Measurements from ENCODE around the gene SEC23A.
"Not testable (repeated sequence)": the region's sequence is repeated elsewhere in the genome, so short reads cannot be mapped to it uniquely, and the experiment has no call there.

The SEC23A gene

GRCh38 chr14:39107591-39107996 is 4.6 kb upstream of the SEC23A start:
- no peak overlapping the region for H3K27ac Mint-ChIP-seq
- H3K4me1 Mint-ChIP-seq, result peaks cover 33% of the 10 kb centered on the region
- H3K9me3 Mint-ChIP-seq, result no peaks in the 10 kb centered on the region
- no peak overlapping the region for H3K4me3 Mint-ChIP-seq
- CTCF ChIA-PET, result interaction anchor here (0.7 kb wide), 1 partner anchor 261 kb away, joined by 4 read pairs; no protein-coding TSS in a partner anchor
- peaks cover 6% of the 10 kb centered on the region for H3K27me3 Mint-ChIP-seq
- H3K36me3 Mint-ChIP-seq, result peaks cover 6% of the 10 kb centered on the region
- no peak for DNase-seq

DNA sequence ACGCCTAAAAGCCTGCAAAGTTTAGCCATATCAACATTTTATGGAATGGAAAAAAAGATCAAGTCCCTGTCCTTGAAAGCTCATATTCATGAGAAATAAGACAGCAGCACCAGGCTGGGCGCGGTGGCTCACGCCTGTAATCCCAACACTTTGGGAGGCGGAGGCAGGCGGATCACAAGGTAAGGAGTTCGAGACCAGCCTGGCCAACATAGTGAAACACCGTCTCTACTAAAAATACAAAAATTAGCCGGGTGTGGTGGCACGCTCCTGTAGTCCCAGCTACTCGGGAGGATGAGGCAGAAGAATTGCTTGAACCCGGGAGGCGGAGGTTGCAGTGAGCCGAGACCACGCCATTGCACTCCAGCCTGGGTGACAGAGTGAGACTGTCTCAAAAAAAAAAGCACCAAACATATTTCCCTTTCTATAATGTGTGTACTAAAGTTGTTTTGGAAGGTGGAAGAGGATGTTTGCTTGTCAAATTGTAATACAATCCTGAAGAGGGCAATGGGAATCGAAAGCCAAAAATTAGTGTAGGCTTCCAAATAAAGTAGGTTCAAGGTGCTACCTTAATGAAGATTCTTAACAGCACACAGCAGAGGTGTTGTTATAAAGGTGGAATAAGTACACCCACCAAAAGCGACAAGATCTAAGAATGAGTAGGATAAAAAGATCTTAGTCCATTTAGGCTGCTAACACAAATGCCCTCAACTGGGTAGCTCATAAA is 1.2 kb upstream of the SEC23A start:
- H3K27ac Mint-ChIP-seq, result peak overlapping the region; percentile 95
- H3K27me3 Mint-ChIP-seq, DNase-seq, H3K9me3 Mint-ChIP-seq: not testable (repeated sequence)
- H3K36me3 Mint-ChIP-seq, result peaks cover 17% of the 10 kb centered on the region
- H3K4me1 Mint-ChIP-seq, result peaks cover 60% of the 10 kb centered on the region
- H3K4me3 Mint-ChIP-seq, result peak overlapping the region; percentile 97
- CTCF ChIA-PET, result interaction anchor here (1.6 kb wide), 1 partner anchor 14 kb away, joined by 5 read pairs; no protein-coding TSS in a partner anchor

DNA sequence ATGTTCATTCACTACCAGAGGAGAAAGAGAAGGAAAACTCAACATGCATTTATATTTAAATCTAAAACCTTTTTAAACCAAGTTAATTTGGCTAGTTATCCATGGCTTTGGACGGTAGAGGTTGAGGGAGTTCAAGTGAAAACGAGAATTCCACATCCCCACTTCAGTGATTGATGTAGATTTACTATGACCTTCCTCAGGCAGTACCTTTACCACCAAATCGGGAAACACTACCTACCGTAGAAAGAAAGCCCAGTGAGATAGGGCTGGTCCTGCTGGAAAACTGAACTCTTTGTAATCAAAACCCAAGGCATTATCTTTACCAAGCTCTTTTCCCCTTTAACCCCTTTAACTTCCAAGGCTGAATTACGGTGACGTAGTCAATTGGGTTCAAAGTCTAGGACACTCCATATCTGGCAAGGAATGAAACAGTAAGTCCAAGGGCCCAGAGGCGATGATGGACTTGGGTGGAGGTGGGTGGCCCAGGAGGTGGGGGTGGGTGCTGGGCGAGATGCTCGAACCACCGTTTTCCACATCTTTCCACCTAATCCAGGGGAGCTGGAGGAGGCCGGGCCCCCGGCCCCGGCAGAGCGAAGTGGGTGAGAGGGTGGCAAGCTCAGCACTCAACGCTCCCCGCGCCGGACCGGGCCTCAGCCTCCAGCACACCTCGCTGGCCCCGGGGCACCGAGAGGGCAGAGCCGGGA is 618 bp downstream of the SEC23A start:
- peaks cover 19% of the 10 kb centered on the region for H3K36me3 Mint-ChIP-seq
- H3K9me3 Mint-ChIP-seq, result no peaks in the 10 kb centered on the region
- CTCF ChIA-PET, result interaction anchor here (0.8 kb wide), 1 partner anchor 324 kb away, joined by 4 read pairs; no protein-coding TSS in a partner anchor
- no peak for DNase-seq
- H3K4me3 Mint-ChIP-seq, result peak overlapping the region; percentile 97
- peak overlapping the region; percentile 88 for H3K27ac Mint-ChIP-seq
- H3K27me3 Mint-ChIP-seq, result no peaks in the 10 kb centered on the region
- peaks cover 60% of the 10 kb centered on the region for H3K4me1 Mint-ChIP-seq

DNA sequence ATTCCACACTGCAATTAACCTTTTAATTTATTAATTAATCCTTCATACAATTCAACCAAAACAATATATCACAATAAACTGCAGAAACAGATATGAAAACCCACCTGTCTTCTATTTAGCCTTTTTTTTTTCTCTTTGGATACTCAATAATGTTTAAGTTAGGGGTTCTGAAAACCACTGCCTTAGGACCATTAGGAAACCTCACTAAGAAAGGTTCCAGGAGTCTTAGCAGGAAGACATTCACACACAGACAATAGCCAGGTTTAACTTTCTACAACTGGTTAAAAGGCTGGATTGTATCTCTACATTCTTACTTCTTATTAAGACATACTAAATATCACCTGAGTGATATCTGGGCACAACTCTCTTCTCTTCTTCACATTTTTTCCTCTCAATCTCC is 3.3 kb downstream of the SEC23A start:
- Mint-ChIP-seq H3K4me3 (no peak overlapping the region), H3K36me3 (peaks cover 27% of the 10 kb centered on the region), H3K4me1 (peaks cover 60% of the 10 kb centered on the region), H3K27me3 (no peaks in the 10 kb centered on the region), H3K27ac (no peak overlapping the region), H3K9me3 (no peaks in the 10 kb centered on the region)
- CTCF ChIA-PET, result interaction anchor here (1.0 kb wide), 1 partner anchor 14 kb away, joined by 3 read pairs; the partner anchor contains the start of gene GEMIN2
- no peak for DNase-seq

DNA sequence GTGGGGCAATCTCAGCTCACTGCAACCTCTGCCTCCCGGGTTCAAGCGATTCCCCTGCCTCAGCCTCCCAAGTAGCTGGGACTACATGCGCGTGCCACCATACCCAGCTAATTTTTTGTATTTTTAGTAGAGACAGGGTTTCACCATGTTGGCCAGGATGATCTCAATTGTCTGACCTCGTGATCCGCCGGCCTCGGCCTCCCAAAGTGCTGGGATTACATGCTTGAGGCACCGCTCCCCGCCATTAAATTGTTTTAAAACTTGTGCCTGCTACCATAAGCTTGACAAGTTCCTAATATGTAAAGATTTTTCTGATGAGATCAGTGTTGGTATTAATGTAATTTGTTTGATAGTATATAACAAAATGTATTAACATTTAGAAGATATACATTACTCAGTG is 3.8 kb downstream of the SEC23A start:
- CTCF ChIA-PET, result interaction anchor here (1.0 kb wide), 1 partner anchor 15 kb away, joined by 3 read pairs; the partner anchor contains the start of gene GEMIN2
- H3K27ac Mint-ChIP-seq, H3K4me3 Mint-ChIP-seq: not testable (repeated sequence)

GRCh38 chr14:39097159-39097558 is 5.9 kb downstream of the SEC23A start:
- Mint-ChIP-seq H3K27me3 (no peaks in the 10 kb centered on the region), H3K4me3 (no peak overlapping the region), H3K36me3 (peaks cover 26% of the 10 kb centered on the region), H3K9me3 (no peaks in the 10 kb centered on the region), H3K4me1 (peaks cover 44% of the 10 kb centered on the region), H3K27ac (peak overlapping the region; percentile 16)
- no peak for DNase-seq
- CTCF ChIA-PET, result interaction anchor here (0.7 to 0.9 kb wide), 2 partner anchors 73 to 329 kb away, joined by 3 read pairs; partner anchors contain the start of gene TRAPPC6B

More for the DNA sequence above, 3.8 kb downstream of the SEC23A start:
- not testable (repeated sequence) for DNase-seq, H3K9me3 Mint-ChIP-seq, H3K27me3 Mint-ChIP-seq
- H3K4me1 Mint-ChIP-seq, result peaks cover 57% of the 10 kb centered on the region
- peaks cover 32% of the 10 kb centered on the region for H3K36me3 Mint-ChIP-seq

GRCh38 chr14:39094515-39094914 is 8.5 kb downstream of the SEC23A start:
- Mint-ChIP-seq H3K36me3 (peaks cover 39% of the 10 kb centered on the region), H3K27me3 (no peaks in the 10 kb centered on the region), H3K4me3 (no peak overlapping the region), H3K4me1 (peaks cover 31% of the 10 kb centered on the region), H3K27ac (no peak overlapping the region), H3K9me3 (no peaks in the 10 kb centered on the region)
- DNase-seq, result no peak
- CTCF ChIA-PET, result interaction anchor here (0.7 to 1.0 kb wide), 2 partner anchors 54 to 258 kb away, joined by 3 read pairs; no protein-coding TSS in a partner anchor

DNA sequence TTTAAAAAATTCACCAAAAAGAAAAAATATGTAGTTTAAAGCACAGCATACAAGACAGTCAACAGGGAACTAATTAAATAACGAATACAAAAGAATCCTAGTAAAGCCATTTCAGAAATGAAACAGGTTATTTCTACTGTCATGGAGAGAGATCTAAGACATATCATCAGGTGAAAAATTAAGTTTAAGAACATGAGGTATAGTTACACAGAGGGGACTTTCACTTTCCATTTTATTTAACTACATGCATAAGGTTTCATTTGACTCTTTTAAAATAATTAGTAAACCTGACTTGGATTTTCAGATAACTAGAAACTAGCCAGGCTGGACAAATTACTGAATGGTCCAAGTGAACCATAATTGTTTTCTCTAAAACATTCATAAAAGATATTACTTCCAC is 11.3 kb downstream of the SEC23A start:
- peaks cover 39% of the 10 kb centered on the region for H3K36me3 Mint-ChIP-seq
- H3K4me1 Mint-ChIP-seq, result peaks cover 15% of the 10 kb centered on the region
- H3K4me3 Mint-ChIP-seq, result no peak overlapping the region
- H3K27me3 Mint-ChIP-seq, result no peaks in the 10 kb centered on the region
- DNase-seq, result no peak
- peak overlapping the region; percentile 53 for H3K27ac Mint-ChIP-seq
- CTCF ChIA-PET, result no interaction called here
- no peaks in the 10 kb centered on the region for H3K9me3 Mint-ChIP-seq

GRCh38 chr14:39090548-39091111 is 12.4 kb downstream of the SEC23A start:
- DNase-seq, result no peak
- Mint-ChIP-seq H3K36me3 (peaks cover 46% of the 10 kb centered on the region), H3K27ac (no peak overlapping the region), H3K4me3 (no peak overlapping the region), H3K4me1 (peaks cover 15% of the 10 kb centered on the region), H3K27me3 (no peaks in the 10 kb centered on the region), H3K9me3 (no peaks in the 10 kb centered on the region)
- CTCF ChIA-PET, result interaction anchor here (0.9 kb wide), 1 partner anchor 13 kb away, joined by 5 read pairs; the partner anchor contains the start of gene SEC23A

- peaks cover 10% of the 10 kb centered on the region for H3K4me1 Mint-ChIP-seq
- CTCF ChIA-PET, result no interaction called here
- H3K27me3 Mint-ChIP-seq, result no peaks in the 10 kb centered on the region
- no peak overlapping the region for H3K4me3 Mint-ChIP-seq
- DNase-seq, result no peak
- H3K27ac Mint-ChIP-seq, result no peak overlapping the region
- H3K9me3 Mint-ChIP-seq, result no peaks in the 10 kb centered on the region
- H3K36me3 Mint-ChIP-seq, result peaks cover 55% of the 10 kb centered on the region
These were observed 15.5 kb downstream of the SEC23A start for GRCh38 chr14:39087493-39087892.

DNA sequence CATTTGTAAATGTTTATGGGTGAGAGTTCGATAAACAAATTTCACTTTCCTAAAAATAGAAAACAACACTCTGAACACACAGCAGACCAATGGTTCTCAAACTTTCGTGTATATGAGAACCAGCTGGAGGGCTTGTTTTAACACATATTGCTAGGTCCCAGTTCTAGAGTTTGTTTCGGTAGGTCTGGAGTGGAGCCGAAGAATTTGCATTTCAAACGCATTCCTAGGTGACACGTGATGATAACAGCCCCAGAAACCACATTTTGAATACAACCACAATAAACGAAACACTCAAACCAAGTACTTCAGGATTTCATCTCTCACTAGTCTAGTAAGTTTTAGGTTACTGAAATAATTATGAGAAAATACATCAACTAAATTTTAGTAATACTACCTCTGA is 17.1 kb downstream of the SEC23A start:
- no peaks in the 10 kb centered on the region for H3K27me3 Mint-ChIP-seq
- no peaks in the 10 kb centered on the region for H3K4me1 Mint-ChIP-seq
- DNase-seq, result no peak
- CTCF ChIA-PET, result no interaction called here
- no peaks in the 10 kb centered on the region for H3K9me3 Mint-ChIP-seq
- no peak overlapping the region for H3K27ac Mint-ChIP-seq
- peaks cover 51% of the 10 kb centered on the region for H3K36me3 Mint-ChIP-seq
- no peak overlapping the region for H3K4me3 Mint-ChIP-seq

DNA sequence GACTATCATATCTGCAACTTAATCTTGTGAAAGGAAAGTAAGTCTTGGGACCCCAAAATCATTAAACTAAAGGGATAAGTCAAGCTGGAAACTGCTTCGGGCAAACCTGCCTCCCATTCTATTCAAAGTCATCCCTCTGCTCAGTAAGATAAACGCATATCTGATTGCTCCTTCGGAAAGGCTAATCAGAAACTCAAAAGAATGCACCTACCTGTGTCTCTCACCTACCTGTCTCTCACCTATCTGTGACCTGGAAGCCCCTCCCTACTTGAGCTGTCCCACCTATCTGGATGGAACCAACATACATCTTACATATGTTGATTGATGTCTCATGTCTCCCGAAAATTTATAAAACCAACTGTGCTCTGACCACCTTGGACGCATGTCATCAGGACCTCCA is 19.9 kb downstream of the SEC23A start:
- Mint-ChIP-seq H3K36me3 (peaks cover 46% of the 10 kb centered on the region), H3K27me3 (no peaks in the 10 kb centered on the region), H3K27ac (no peak overlapping the region), H3K4me3 (no peak overlapping the region), H3K4me1 (no peaks in the 10 kb centered on the region), H3K9me3 (no peaks in the 10 kb centered on the region)
- DNase-seq, result no peak
- CTCF ChIA-PET, result no interaction called here

DNA sequence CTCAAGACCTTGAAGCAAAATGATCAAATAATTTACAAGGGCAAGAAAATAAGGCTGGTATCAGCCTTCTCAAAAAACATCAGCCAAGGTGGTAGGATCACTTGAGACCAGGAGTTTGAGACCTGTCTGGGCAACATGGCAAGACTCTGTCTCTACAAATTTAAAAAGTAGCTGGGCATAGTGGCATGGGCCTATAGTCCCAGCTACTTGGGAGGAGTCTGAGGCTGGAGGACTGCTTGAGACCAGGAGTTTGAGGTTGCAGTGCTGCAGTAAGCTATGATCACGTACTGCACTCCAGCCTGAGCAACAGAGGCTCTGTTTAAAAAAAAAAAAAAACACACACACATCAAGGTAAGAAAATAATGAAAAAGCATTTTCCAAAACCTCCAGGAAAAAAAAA is 22.1 kb downstream of the SEC23A start:
- no peak overlapping the region for H3K4me3 Mint-ChIP-seq
- no peak for DNase-seq
- peaks cover 43% of the 10 kb centered on the region for H3K36me3 Mint-ChIP-seq
- H3K9me3 Mint-ChIP-seq, result no peaks in the 10 kb centered on the region
- CTCF ChIA-PET, result no interaction called here
- H3K27ac Mint-ChIP-seq, result no peak overlapping the region
- no peaks in the 10 kb centered on the region for H3K27me3 Mint-ChIP-seq
- H3K4me1 Mint-ChIP-seq, result no peaks in the 10 kb centered on the region

DNA sequence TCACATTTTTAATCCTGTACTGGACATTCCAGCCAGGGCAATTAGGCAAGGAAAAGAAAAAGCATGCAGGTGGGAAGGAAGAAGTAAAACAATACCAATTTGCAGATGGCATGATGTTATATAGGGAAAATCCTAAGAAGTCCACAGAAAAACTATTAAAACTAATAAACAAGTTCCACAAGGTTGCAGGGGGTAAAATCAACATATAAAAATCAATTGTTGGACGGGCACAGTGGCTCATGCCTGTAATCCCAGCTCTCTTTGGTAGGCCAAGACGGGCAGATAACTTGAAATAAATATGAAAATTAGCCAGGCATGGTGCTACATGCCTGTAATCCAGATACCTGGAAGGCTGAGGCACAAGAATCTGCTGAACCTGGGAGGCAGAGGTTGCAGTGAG is 31.9 kb downstream of the SEC23A start:
- CTCF ChIA-PET, result interaction anchor here (1.0 kb wide), 1 partner anchor 28 kb away, joined by 3 read pairs; no protein-coding TSS in a partner anchor
- Mint-ChIP-seq H3K36me3 (peaks cover 37% of the 10 kb centered on the region), H3K27ac (no peak overlapping the region), H3K27me3 (no peaks in the 10 kb centered on the region), H3K4me3 (no peak overlapping the region), H3K4me1 (no peaks in the 10 kb centered on the region), H3K9me3 (no peaks in the 10 kb centered on the region)
- no peak for DNase-seq

Data from activated naive CD4-positive, alpha-beta T cell treated with anti-CD3 and anti-CD28 coated beads, Interleukin-2, amount 10 ng/mL, durations not matched to agents 7 days and 5 days (primary cell).